ENCODE results near the gene GSDMA.

GSDMA gene

GRCh38 chr17:40022497-40022896, 59.7 kb downstream of the GSDMA start:
- Histone ChIP-seq H2BK5ac (ENCODE audit: low read depth, low read length, poor library complexity) (no peak overlapping the region), H2AK5ac (ENCODE audit: low read length) (no peak overlapping the region), H3K9me3 (ENCODE audit: insufficient read depth, low read depth, low read length) (no peaks in the 10 kb centered on the region), H3K79me1 (ENCODE audit: low read length) (no peaks in the 10 kb centered on the region), H2BK12ac (ENCODE audit: low read length) (no peak overlapping the region), H4K12ac (ENCODE audit: low read depth, low read length) (no peak overlapping the region), H3K27ac (ENCODE audit: low read depth, low read length) (no peak overlapping the region), H3K23ac (ENCODE audit: low read length) (no peak overlapping the region), H3K4me1 (ENCODE audit: control insufficient read depth in 1 of 2, insufficient read depth in 2 of 2, low read length in 2 of 2) (no peaks in the 10 kb centered on the region), H4K91ac (ENCODE audit: low read depth, low read length) (no peak overlapping the region), H3K4ac (ENCODE audit: low read depth, low read length) (no peak overlapping the region), H3K18ac (ENCODE audit: low read length) (no peak overlapping the region), H3K27me3 (ENCODE audit: insufficient read depth, low read length) (no peaks in the 10 kb centered on the region), H2AFZ (ENCODE audit: insufficient read depth, low read length, poor library complexity) (no peak overlapping the region), H3K9ac (ENCODE audit: low read length) (no peak overlapping the region), H3K4me3 (ENCODE audit: low read depth, low read length) (no peak overlapping the region), H4K8ac (ENCODE audit: low read depth, low read length) (no peak overlapping the region), H3K14ac (ENCODE audit: low read length) (no peak overlapping the region), H2BK120ac (ENCODE audit: insufficient read depth, low read length, poor library complexity) (no peak overlapping the region), H3K36me3 (ENCODE audit: control insufficient read depth in 1 of 2, insufficient read depth in 2 of 2, low read length in 2 of 2) (peaks cover 61 to 70% of the 10 kb centered on the region in 2 experiments), H3K79me2 (ENCODE audit: control insufficient read depth, insufficient read depth, low read length, poor library complexity) (no peaks in the 10 kb centered on the region), H3K4me2 (ENCODE audit: low read length) (no peak overlapping the region)
- no peak for DNase-seq
- no CpG with 5 or more reads among the region's 9 CpGs for WGBS (ENCODE audit: extremely low coverage, insufficient coverage, insufficient read length)

- no peak for DNase-seq
- H3K4ac ChIP-seq (ENCODE audit: low read depth, low read length), result no peak overlapping the region
- H3K79me2 ChIP-seq (ENCODE audit: control insufficient read depth, insufficient read depth, low read length, poor library complexity), result no peaks in the 10 kb centered on the region
- H4K12ac ChIP-seq (ENCODE audit: low read depth, low read length), result no peak overlapping the region
- no peak overlapping the region for H2AK5ac ChIP-seq (ENCODE audit: low read length)
- no peak overlapping the region for H3K23ac ChIP-seq (ENCODE audit: low read length)
- H3K27ac ChIP-seq (ENCODE audit: low read depth, low read length), result no peak overlapping the region
- no peak overlapping the region for H2BK12ac ChIP-seq (ENCODE audit: low read length)
- H2AFZ ChIP-seq (ENCODE audit: insufficient read depth, low read length, poor library complexity), result no peak overlapping the region
- H3K79me1 ChIP-seq (ENCODE audit: low read length), result no peaks in the 10 kb centered on the region
- H3K18ac ChIP-seq (ENCODE audit: low read length), result no peak overlapping the region
- no peak overlapping the region for H2BK5ac ChIP-seq (ENCODE audit: low read depth, low read length, poor library complexity)
- H3K9ac ChIP-seq (ENCODE audit: low read length), result no peak overlapping the region
- H3K27me3 ChIP-seq (ENCODE audit: insufficient read depth, low read length), result no peaks in the 10 kb centered on the region
- H3K4me2 ChIP-seq (ENCODE audit: low read length), result no peak overlapping the region
- H4K8ac ChIP-seq (ENCODE audit: low read depth, low read length), result no peak overlapping the region
- peaks cover 63 to 68% of the 10 kb centered on the region in 2 experiments for H3K36me3 ChIP-seq (ENCODE audit: control insufficient read depth in 1 of 2, insufficient read depth in 2 of 2, low read length in 2 of 2)
- no CpG with 5 or more reads among the region's 19 CpGs for WGBS (ENCODE audit: extremely low coverage, insufficient coverage, insufficient read length)
- H3K14ac ChIP-seq (ENCODE audit: low read length), result no peak overlapping the region
- no peak overlapping the region for H2BK120ac ChIP-seq (ENCODE audit: insufficient read depth, low read length, poor library complexity)
- no peaks in the 10 kb centered on the region for H3K4me1 ChIP-seq (ENCODE audit: control insufficient read depth in 1 of 2, insufficient read depth in 2 of 2, low read length in 2 of 2)
- no peak overlapping the region for H4K91ac ChIP-seq (ENCODE audit: low read depth, low read length)
- H3K4me3 ChIP-seq (ENCODE audit: low read depth, low read length), result no peak overlapping the region
- no peaks in the 10 kb centered on the region for H3K9me3 ChIP-seq (ENCODE audit: insufficient read depth, low read depth, low read length)
Measured at GRCh38 chr17:40022961-40023541, 60.2 kb downstream of the GSDMA start.

GRCh38 chr17:40023590-40024292, 60.9 kb downstream of the GSDMA start:
- Histone ChIP-seq H3K23ac (ENCODE audit: low read length) (no peak overlapping the region), H2AFZ (ENCODE audit: insufficient read depth, low read length, poor library complexity) (no peak overlapping the region), H2BK120ac (ENCODE audit: insufficient read depth, low read length, poor library complexity) (no peak overlapping the region), H3K18ac (ENCODE audit: low read length) (no peak overlapping the region), H3K9me3 (ENCODE audit: insufficient read depth, low read depth, low read length) (no peaks in the 10 kb centered on the region), H3K4me1 (ENCODE audit: control insufficient read depth in 1 of 2, insufficient read depth in 2 of 2, low read length in 2 of 2) (no peaks in the 10 kb centered on the region), H3K27ac (ENCODE audit: low read depth, low read length) (no peak overlapping the region), H4K12ac (ENCODE audit: low read depth, low read length) (no peak overlapping the region), H3K14ac (ENCODE audit: low read length) (no peak overlapping the region), H3K9ac (ENCODE audit: low read length) (no peak overlapping the region), H3K4me2 (ENCODE audit: low read length) (no peak overlapping the region), H3K79me2 (ENCODE audit: control insufficient read depth, insufficient read depth, low read length, poor library complexity) (no peaks in the 10 kb centered on the region), H3K4me3 (ENCODE audit: low read depth, low read length) (no peak overlapping the region), H2BK5ac (ENCODE audit: low read depth, low read length, poor library complexity) (no peak overlapping the region), H3K27me3 (ENCODE audit: insufficient read depth, low read length) (no peaks in the 10 kb centered on the region), H3K79me1 (ENCODE audit: low read length) (no peaks in the 10 kb centered on the region), H4K91ac (ENCODE audit: low read depth, low read length) (no peak overlapping the region), H3K4ac (ENCODE audit: low read depth, low read length) (no peak overlapping the region), H4K8ac (ENCODE audit: low read depth, low read length) (no peak overlapping the region), H2AK5ac (ENCODE audit: low read length) (no peak overlapping the region), H3K36me3 (ENCODE audit: control insufficient read depth in 1 of 2, insufficient read depth in 2 of 2, low read length in 2 of 2) (peaks cover 65 to 71% of the 10 kb centered on the region in 2 experiments), H2BK12ac (ENCODE audit: low read length) (no peak overlapping the region)
- WGBS (ENCODE audit: extremely low coverage, insufficient coverage, insufficient read length), result no CpG with 5 or more reads among the region's 10 CpGs
- DNase-seq, result no peak

DNA sequence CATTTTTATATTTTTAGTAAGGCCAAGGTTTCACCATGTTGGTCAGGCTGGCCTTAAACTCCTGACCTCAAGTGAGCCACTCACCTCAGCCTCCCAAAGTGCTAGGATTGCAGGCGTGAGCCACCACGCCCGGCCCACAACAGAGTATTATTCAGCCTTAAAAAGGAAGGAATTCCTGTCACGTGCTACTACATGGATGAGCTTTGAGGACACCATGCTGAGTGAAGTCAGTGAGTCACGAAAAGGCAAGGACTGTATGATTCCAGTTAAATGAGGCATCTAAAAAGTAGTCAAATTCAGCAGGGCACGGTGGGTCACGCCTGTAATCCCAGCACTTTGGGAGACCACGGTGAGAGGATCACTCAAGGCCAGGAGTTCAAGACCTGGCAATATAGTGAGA, 62.1 kb downstream of the GSDMA start:
- H4K91ac ChIP-seq (ENCODE audit: low read depth, low read length), result no peak overlapping the region
- no peaks in the 10 kb centered on the region for H3K27me3 ChIP-seq (ENCODE audit: insufficient read depth, low read length)
- H3K4me3 ChIP-seq (ENCODE audit: low read depth, low read length), result no peak overlapping the region
- WGBS (ENCODE audit: extremely low coverage, insufficient coverage, insufficient read length), result no CpG with 5 or more reads among the region's 8 CpGs
- no peak overlapping the region for H2BK5ac ChIP-seq (ENCODE audit: low read depth, low read length, poor library complexity)
- H3K23ac ChIP-seq (ENCODE audit: low read length), result no peak overlapping the region
- H3K36me3 ChIP-seq (ENCODE audit: control insufficient read depth in 1 of 2, insufficient read depth in 2 of 2, low read length in 2 of 2), result peaks cover 63 to 75% of the 10 kb centered on the region in 2 experiments
- H3K79me1 ChIP-seq (ENCODE audit: low read length), result no peaks in the 10 kb centered on the region
- H3K79me2 ChIP-seq (ENCODE audit: control insufficient read depth, insufficient read depth, low read length, poor library complexity), result no peaks in the 10 kb centered on the region
- H2BK12ac ChIP-seq (ENCODE audit: low read length), result no peak overlapping the region
- no peak overlapping the region for H4K12ac ChIP-seq (ENCODE audit: low read depth, low read length)
- H3K9me3 ChIP-seq (ENCODE audit: insufficient read depth, low read depth, low read length), result no peaks in the 10 kb centered on the region
- no peak overlapping the region for H3K4ac ChIP-seq (ENCODE audit: low read depth, low read length)
- H3K4me2 ChIP-seq (ENCODE audit: low read length), result no peak overlapping the region
- H3K27ac ChIP-seq (ENCODE audit: low read depth, low read length), result no peak overlapping the region
- no peak for DNase-seq
- no peak overlapping the region for H3K18ac ChIP-seq (ENCODE audit: low read length)
- H3K4me1 ChIP-seq (ENCODE audit: control insufficient read depth in 1 of 2, insufficient read depth in 2 of 2, low read length in 2 of 2), result no peaks in the 10 kb centered on the region
- H2AFZ ChIP-seq (ENCODE audit: insufficient read depth, low read length, poor library complexity), result no peak overlapping the region
- H3K9ac ChIP-seq (ENCODE audit: low read length), result no peak overlapping the region
- H3K14ac ChIP-seq (ENCODE audit: low read length), result no peak overlapping the region
- H2BK120ac ChIP-seq (ENCODE audit: insufficient read depth, low read length, poor library complexity), result no peak overlapping the region
- no peak overlapping the region for H4K8ac ChIP-seq (ENCODE audit: low read depth, low read length)
- H2AK5ac ChIP-seq (ENCODE audit: low read length), result no peak overlapping the region

Data from trophoblast cell (in vitro differentiated cells and primary cell).